Measurements from ENCODE around the gene METTL3. TPM values are rescaled to one million over a fixed set of nuclear protein-coding genes. Genes with fewer than 3 reads are reported as not detected.

METTL3 gene
- total and polyA plus RNA-seq, 2 of the 8 experiments (the other 6 are each of a cell fraction or from before 2014, with no cell fraction given) = 103 to 144 TPM

DNA sequence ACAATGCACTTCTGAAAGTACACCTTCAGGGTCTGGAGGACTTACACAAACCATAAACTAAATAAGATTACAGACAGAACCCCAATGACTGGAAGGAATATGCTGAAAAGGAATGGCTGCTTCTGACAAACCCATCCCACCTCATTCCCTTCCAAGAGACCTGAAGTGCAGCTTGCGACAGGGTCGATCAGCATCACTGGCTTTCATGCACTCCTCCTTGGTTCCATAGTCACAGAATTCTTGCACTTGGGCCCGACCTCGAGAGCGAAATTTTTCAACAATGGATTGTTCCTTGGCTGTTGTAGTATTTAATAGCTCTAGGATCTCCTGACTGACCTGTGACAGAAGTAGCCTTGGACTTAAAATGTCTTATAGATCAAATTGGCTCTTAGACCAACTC is 9.6 kb downstream of the METTL3 start (continued):
- TF ChIP-seq EZH2 (IDR thresholded peaks at IDR 0.05; ENCODE audit: low read depth, low read length, severe bottlenecking) (no peak), CTCF (IDR thresholded peaks at IDR 0.05; ENCODE audit: control extremely low read depth in 1 of 3, insufficient read depth in 1 of 3, low read depth in 1 of 3, low read length in 3 of 3) (no peak)
